Activated CD4-positive, alpha-beta T cell treated with anti-CD3 and anti-CD28 coated beads, Interleukin-2, amount 10 ng/mL, durations not matched to agents 7 days and 5 days (primary cell): Measurements from ENCODE around the gene SLC31A1. TPM values are rescaled to one million over a fixed set of nuclear protein-coding genes. Genes with fewer than 3 reads are reported as not detected.
"Not testable (repeated sequence)": the region's sequence is repeated elsewhere in the genome, so short reads cannot be mapped to it uniquely, and the experiment has no call there.

Experiments used
- CTCF ChIA-PET: fragments of 350-600 bp; sonication (Branson Sonifier 250); formaldehyde crosslinking; loops from one replicate; lab custom pipeline; 2021; ENCODE audit warnings: antibody characterized with exemption; lab: Charles Lee
- POLR2A ChIA-PET: fragments of 350-600 bp; sonication (Branson Sonifier 250); formaldehyde crosslinking; loops from one replicate; lab custom pipeline; 2021; ENCODE audit warnings: antibody characterized with exemption; lab: Charles Lee
- DNase-seq: peaks from one replicate; pipeline ENCODE4 v3.0.0-alpha.2; 2020
- H3K27ac Mint-ChIP-seq: one replicate; pipeline ENCODE4 v1.8.0; 2021; ENCODE audit warnings: mild to moderate bottlenecking, moderate library complexity, mixed read lengths
- H3K27me3 Mint-ChIP-seq: one replicate; pipeline ENCODE4 v1.8.0; 2021; ENCODE audit warnings: mixed read lengths
- H3K36me3 Mint-ChIP-seq: one replicate; pipeline ENCODE4 v1.8.0; 2021; ENCODE audit warnings: low read depth, mixed read lengths
- H3K4me1 Mint-ChIP-seq: one replicate; pipeline ENCODE4 v1.8.0; 2021; ENCODE audit warnings: mixed read lengths
- H3K4me3 Mint-ChIP-seq: one replicate; pipeline ENCODE4 v1.8.0; 2021; ENCODE audit warnings: mild to moderate bottlenecking, moderate library complexity, mixed read lengths
- H3K9me3 Mint-ChIP-seq: one replicate; pipeline ENCODE4 v1.8.0; 2021; ENCODE audit warnings: mixed read lengths
- total RNA-seq, 2 experiments: library from RNA; stranded (reverse); gene quantifications; one replicate each; pipeline ENCODE4 v1.2.3, GENCODE V29; 2021

SLC31A1 gene
- total RNA-seq, 2 experiments from 2014 or later, result 9.2 to 10.4 TPM

GRCh38 chr9:113249661-113250060 lies 28.3 kb downstream of the SLC31A1 start:
- H3K4me3 Mint-ChIP-seq, POLR2A ChIA-PET, H3K36me3 Mint-ChIP-seq, H3K27me3 Mint-ChIP-seq, CTCF ChIA-PET, H3K27ac Mint-ChIP-seq, H3K4me1 Mint-ChIP-seq, H3K9me3 Mint-ChIP-seq, DNase-seq: not testable (repeated sequence)

GRCh38 chr9:113250807-113251206 lies 29.5 kb downstream of the SLC31A1 start:
- ChIA-PET POLR2A (no interaction called here), CTCF (no interaction called here)
- H3K9me3 Mint-ChIP-seq, result peaks cover 3% of the 10 kb centered on the region
- DNase-seq, result no peak
- H3K4me3 Mint-ChIP-seq, result no peak overlapping the region
- no peak overlapping the region for H3K27ac Mint-ChIP-seq
- H3K36me3 Mint-ChIP-seq, result peaks cover 5% of the 10 kb centered on the region
- H3K27me3 Mint-ChIP-seq, result no peaks in the 10 kb centered on the region
- no peaks in the 10 kb centered on the region for H3K4me1 Mint-ChIP-seq

- Mint-ChIP-seq H3K27me3 (no peaks in the 10 kb centered on the region), H3K27ac (no peak overlapping the region), H3K4me3 (no peak overlapping the region), H3K9me3 (peaks cover 3% of the 10 kb centered on the region), H3K4me1 (no peaks in the 10 kb centered on the region), H3K36me3 (peaks cover 15% of the 10 kb centered on the region)
- ChIA-PET POLR2A (no interaction called here), CTCF (interaction anchor here (1.0 to 2.5 kb wide), 2 partner anchors 12 to 20 kb away, joined by 4 to 6 read pairs; no protein-coding TSS in a partner anchor)
- DNase-seq, result no peak
Measured at GRCh38 chr9:113254991-113255390, 33.6 kb downstream of the SLC31A1 start.

- Mint-ChIP-seq H3K27me3 (no peaks in the 10 kb centered on the region), H3K4me3 (no peak overlapping the region), H3K36me3 (peaks cover 19% of the 10 kb centered on the region), H3K4me1 (no peaks in the 10 kb centered on the region), H3K27ac (no peak overlapping the region), H3K9me3 (peaks cover 3% of the 10 kb centered on the region)
- ChIA-PET POLR2A (interaction anchor here (0.6 kb wide), 1 partner anchor 175 kb away, joined by 3 read pairs; no protein-coding TSS in a partner anchor), CTCF (interaction anchor here (1.2 to 2.5 kb wide), 2 partner anchors 12 to 36 kb away, joined by 4 to 6 read pairs; no protein-coding TSS in a partner anchor)
- DNase-seq, result no peak
Measured at GRCh38 chr9:113255438-113255837, 34.1 kb downstream of the SLC31A1 start.

- no peak overlapping the region for H3K4me3 Mint-ChIP-seq
- H3K27ac Mint-ChIP-seq, result no peak overlapping the region
- no peak for DNase-seq
- H3K27me3 Mint-ChIP-seq, result no peaks in the 10 kb centered on the region
- H3K4me1 Mint-ChIP-seq, result no peaks in the 10 kb centered on the region
- POLR2A ChIA-PET, result no interaction called here
- peaks cover 23% of the 10 kb centered on the region for H3K36me3 Mint-ChIP-seq
- CTCF ChIA-PET, result interaction anchor here (1.3 kb wide), 1 partner anchor 17 kb away, joined by 3 read pairs; the partner anchor contains the start of gene CDC26
- H3K9me3 Mint-ChIP-seq, result no peaks in the 10 kb centered on the region
Measured at GRCh38 chr9:113257863-113258262, 36.5 kb downstream of the SLC31A1 start.

- H3K27ac Mint-ChIP-seq, result no peak overlapping the region
- H3K4me1 Mint-ChIP-seq, result no peaks in the 10 kb centered on the region
- no peaks in the 10 kb centered on the region for H3K9me3 Mint-ChIP-seq
- no peaks in the 10 kb centered on the region for H3K27me3 Mint-ChIP-seq
- H3K4me3 Mint-ChIP-seq, result no peak overlapping the region
- H3K36me3 Mint-ChIP-seq, result peaks cover 23% of the 10 kb centered on the region
- DNase-seq, result no peak
- ChIA-PET POLR2A (no interaction called here), CTCF (interaction anchor here (0.6 kb wide), 1 partner anchor 33 kb away, joined by 3 read pairs; no protein-coding TSS in a partner anchor)
Measured at GRCh38 chr9:113258282-113258681, 36.9 kb downstream of the SLC31A1 start.

- ChIA-PET POLR2A (no interaction called here), CTCF (interaction anchor here (1.2 kb wide), 1 partner anchor 28 kb away, joined by 3 read pairs; no protein-coding TSS in a partner anchor)
- no peaks in the 10 kb centered on the region for H3K27me3 Mint-ChIP-seq
- no peak overlapping the region for H3K4me3 Mint-ChIP-seq
- peaks cover 30% of the 10 kb centered on the region for H3K36me3 Mint-ChIP-seq
- H3K27ac Mint-ChIP-seq, result no peak overlapping the region
- no peaks in the 10 kb centered on the region for H3K4me1 Mint-ChIP-seq
- H3K9me3 Mint-ChIP-seq, result no peaks in the 10 kb centered on the region
- DNase-seq, result no peak
Measured at GRCh38 chr9:113261917-113262671, 40.8 kb downstream of the SLC31A1 start.

GRCh38 chr9:113266174-113266573 lies 44.8 kb downstream of the SLC31A1 start:
- Mint-ChIP-seq H3K4me1 (peaks cover 6% of the 10 kb centered on the region), H3K36me3 (peaks cover 36% of the 10 kb centered on the region), H3K4me3 (no peak overlapping the region), H3K27ac (no peak overlapping the region), H3K9me3 (no peaks in the 10 kb centered on the region), H3K27me3 (no peaks in the 10 kb centered on the region)
- CTCF ChIA-PET, result interaction anchor here (0.6 kb wide), 1 partner anchor 82 kb away, joined by 4 read pairs; no protein-coding TSS in a partner anchor
- POLR2A ChIA-PET, result no interaction called here
- DNase-seq, result no peak

GRCh38 chr9:113267911-113268566 lies 46.7 kb downstream of the SLC31A1 start:
- H3K27me3 Mint-ChIP-seq, result no peaks in the 10 kb centered on the region
- H3K4me1 Mint-ChIP-seq, result peaks cover 8% of the 10 kb centered on the region
- H3K4me3 Mint-ChIP-seq, result no peak overlapping the region
- H3K36me3 Mint-ChIP-seq, result peaks cover 44% of the 10 kb centered on the region
- no peaks in the 10 kb centered on the region for H3K9me3 Mint-ChIP-seq
- ChIA-PET POLR2A (no interaction called here), CTCF (no interaction called here)
- no peak for DNase-seq
- no peak overlapping the region for H3K27ac Mint-ChIP-seq

- H3K27ac Mint-ChIP-seq, result no peak overlapping the region
- POLR2A ChIA-PET, result no interaction called here
Measured at GRCh38 chr9:113269355-113269754, 48.0 kb downstream of the SLC31A1 start.

GRCh38 chr9:113269871-113270270 lies 48.5 kb downstream of the SLC31A1 start:
- no peak for DNase-seq
- Mint-ChIP-seq H3K4me1 (peaks cover 20% of the 10 kb centered on the region), H3K4me3 (no peak overlapping the region), H3K9me3 (no peaks in the 10 kb centered on the region), H3K27ac (no peak overlapping the region), H3K27me3 (no peaks in the 10 kb centered on the region), H3K36me3 (peaks cover 43% of the 10 kb centered on the region)
- CTCF ChIA-PET, result no interaction called here
- POLR2A ChIA-PET, result no interaction called here

More at GRCh38 chr9:113269355-113269754, 48.0 kb downstream of the SLC31A1 start:
- Mint-ChIP-seq H3K4me3 (no peak overlapping the region), H3K36me3 (peaks cover 44% of the 10 kb centered on the region), H3K27me3 (no peaks in the 10 kb centered on the region), H3K9me3 (no peaks in the 10 kb centered on the region), H3K4me1 (peaks cover 19% of the 10 kb centered on the region)
- no peak for DNase-seq
- CTCF ChIA-PET, result interaction anchor here (0.5 kb wide), 1 partner anchor 53 kb away, joined by 4 read pairs; no protein-coding TSS in a partner anchor

- Mint-ChIP-seq H3K27me3 (no peaks in the 10 kb centered on the region), H3K36me3 (peaks cover 33% of the 10 kb centered on the region), H3K9me3 (no peaks in the 10 kb centered on the region), H3K27ac (no peak overlapping the region), H3K4me3 (no peak overlapping the region), H3K4me1 (peaks cover 33% of the 10 kb centered on the region)
- ChIA-PET POLR2A (interaction anchor here (0.6 to 0.7 kb wide), 2 partner anchors 21 to 132 kb away, joined by 4 to 6 read pairs; no protein-coding TSS in a partner anchor), CTCF (interaction anchor here (0.6 to 2.4 kb wide), 17 partner anchors 11 to 1644 kb away, joined by 3 to 11 read pairs (median 4); partner anchors contain the start of genes ALAD, BSPRY, C9orf43 and DNAJC25)
- DNase-seq, result peak; percentile 66
Measured at GRCh38 chr9:113274474-113275156, 53.3 kb downstream of the SLC31A1 start.
